Neural cell (in vitro differentiated cells): Measurements from ENCODE around the gene TOP3A. TPM values are rescaled to one million over a fixed set of nuclear protein-coding genes. Genes with fewer than 3 reads are reported as not detected.

ENCODE experiments used
- H2AFZ ChIP-seq: fragments of 200-600, 300-800 bp; sonication (generic), shearing (Covaris generic); 2 replicates; pipeline ENCODE4 v1.6.0; 2014; ENCODE audit warnings: low read depth, mild to moderate bottlenecking, antibody characterized with exemption, low read length, moderate library complexity
- H3F3A ChIP-seq: fragments of 200-600 bp; shearing (Covaris generic); 2 replicates; pipeline ENCODE4 v1.6.1; 2016; ENCODE audit warnings: mild to moderate bottlenecking, moderate library complexity, mixed read lengths, antibody characterized with exemption, low read length; ENCODE audit not compliant: insufficient read depth, poor library complexity, severe bottlenecking
- H3K27ac ChIP-seq: fragments of 200-600, 300-800 bp; sonication (generic), shearing (Covaris generic); 2 replicates; pipeline ENCODE4 v1.5.1; 2014; ENCODE audit warnings: mild to moderate bottlenecking, low read length, moderate library complexity
- H3K27me3 ChIP-seq: fragments of 300-800, 200-600 bp; sonication (generic), shearing (Covaris generic); 2 replicates; pipeline ENCODE4 v1.6.0; 2014; ENCODE audit warnings: mild to moderate bottlenecking, low read depth, low read length, moderate library complexity; ENCODE audit not compliant: insufficient read depth
- H3K36me3 ChIP-seq: fragments of 300-800, 200-600 bp; sonication (generic), shearing (Covaris generic); 2 replicates; pipeline ENCODE4 v1.5.1; 2014; ENCODE audit warnings: mild to moderate bottlenecking, antibody characterized with exemption, low read length, moderate library complexity; ENCODE audit not compliant: insufficient read depth
- H3K4me2 ChIP-seq: fragments of 300-800, 200-600 bp; sonication (generic), shearing (Covaris generic); 2 replicates; pipeline ENCODE4 v1.6.0; 2014; ENCODE audit warnings: mild to moderate bottlenecking, low read length
- H3K4me3 ChIP-seq: fragments of 300-800, 200-600 bp; sonication (generic), shearing (Covaris generic); 2 replicates; pipeline ENCODE4 v1.5.1; 2014; ENCODE audit warnings: mild to moderate bottlenecking, low read length, moderate library complexity
- H3K79me2 ChIP-seq: fragments of 200-600 bp; shearing (Covaris generic); replicated peaks from 2 replicates; pipeline ENCODE4 v1.6.0; 2014; ENCODE audit warnings: mild to moderate bottlenecking, low read length, moderate library complexity; ENCODE audit not compliant: insufficient read depth
- H3K9ac ChIP-seq: fragments of 300-800, 200-600 bp; sonication (generic), shearing (Covaris generic); 2 replicates; pipeline ENCODE4 v1.6.1; 2016; ENCODE audit warnings: mild to moderate bottlenecking, low read length, mixed read lengths
- H3K9me2 ChIP-seq: fragments of 200-600 bp; shearing (Covaris generic); 2 replicates; pipeline ENCODE4 v1.6.1; 2016; ENCODE audit warnings: mild to moderate bottlenecking, low read length, mixed read lengths; ENCODE audit not compliant: insufficient read depth
- H3K9me3 ChIP-seq: fragments of 200-600, 300-800 bp; sonication (generic), shearing (Covaris generic); 2 replicates; pipeline ENCODE4 v1.6.1; 2016; ENCODE audit warnings: mild to moderate bottlenecking, mixed run types, low read length, moderate library complexity, mixed read lengths
- H4K20me1 ChIP-seq: fragments of 200-600 bp; shearing (Covaris generic); 2 replicates; pipeline ENCODE4 v1.6.1; 2016; ENCODE audit warnings: mild to moderate bottlenecking, mixed run types; ENCODE audit not compliant: insufficient read depth
- EP300 ChIP-seq: fragments of 450-650 bp; conservative IDR thresholded peaks from 2 replicates; pipeline ENCODE4 v1.6.1; 2014; ENCODE audit warnings: antibody characterized with exemption, mild to moderate bottlenecking, moderate library complexity; ENCODE audit not compliant: poor library complexity, severe bottlenecking
- EZH2 ChIP-seq: fragments of 200-600, 300-800 bp; shearing (Covaris generic), sonication (generic); IDR thresholded peaks from 2 replicates; pipeline ENCODE4 v1.6.1; 2014; ENCODE audit warnings: antibody characterized with exemption, low read length, borderline replicate concordance, mild to moderate bottlenecking; ENCODE audit not compliant: insufficient read depth, poor library complexity, severe bottlenecking
- MXI1 ChIP-seq: fragments of 450-650 bp; conservative IDR thresholded peaks from 2 replicates; pipeline ENCODE4 v1.6.1; 2014; ENCODE audit warnings: antibody characterized with exemption, mild to moderate bottlenecking; ENCODE audit not compliant: poor library complexity, severe bottlenecking
- POLR2AphosphoS5 ChIP-seq: IDR thresholded peaks from 2 replicates; pipeline ENCODE4 v1.6.1; 2012
- RAD21 ChIP-seq: fragments of 450-650 bp; conservative IDR thresholded peaks from 2 replicates; pipeline ENCODE4 v1.6.1; 2014; ENCODE audit warnings: antibody characterized with exemption, mild to moderate bottlenecking, moderate library complexity
- SMC3 ChIP-seq: fragments of 450-650 bp; conservative IDR thresholded peaks from 2 replicates; pipeline ENCODE4 v1.6.1; 2014; ENCODE audit warnings: antibody characterized with exemption, mild to moderate bottlenecking, moderate library complexity; ENCODE audit not compliant: poor library complexity
- TAF1 ChIP-seq: IDR thresholded peaks from 2 replicates; pipeline ENCODE4 v1.6.1; 2012; ENCODE audit warnings: low read depth
- polyA plus RNA-seq: library from polyadenylated mRNA; depleted of rRNA; stranded (reverse); fragments of >200 nt; gene quantifications from 2 replicates; pipeline ENCODE4 v1.2.3, GENCODE V29; 2014
- TF ChIP-seq, protein P1 (sequence below): IDR thresholded peaks from 2 replicates; pipeline ENCODE4 v1.6.1; 2012; ENCODE audit warnings: borderline replicate concordance
- TF ChIP-seq, protein P2 (sequence below): fragments of 450-650 bp; IDR thresholded peaks from 2 replicates; pipeline ENCODE4 v1.5.1; 2014; ENCODE audit warnings: antibody characterized with exemption, mild to moderate bottlenecking, moderate library complexity; ENCODE audit not compliant: poor library complexity, severe bottlenecking

TOP3A gene
- polyA plus RNA-seq, 1 donor from 2014 or later = 31.9 TPM

DNA sequence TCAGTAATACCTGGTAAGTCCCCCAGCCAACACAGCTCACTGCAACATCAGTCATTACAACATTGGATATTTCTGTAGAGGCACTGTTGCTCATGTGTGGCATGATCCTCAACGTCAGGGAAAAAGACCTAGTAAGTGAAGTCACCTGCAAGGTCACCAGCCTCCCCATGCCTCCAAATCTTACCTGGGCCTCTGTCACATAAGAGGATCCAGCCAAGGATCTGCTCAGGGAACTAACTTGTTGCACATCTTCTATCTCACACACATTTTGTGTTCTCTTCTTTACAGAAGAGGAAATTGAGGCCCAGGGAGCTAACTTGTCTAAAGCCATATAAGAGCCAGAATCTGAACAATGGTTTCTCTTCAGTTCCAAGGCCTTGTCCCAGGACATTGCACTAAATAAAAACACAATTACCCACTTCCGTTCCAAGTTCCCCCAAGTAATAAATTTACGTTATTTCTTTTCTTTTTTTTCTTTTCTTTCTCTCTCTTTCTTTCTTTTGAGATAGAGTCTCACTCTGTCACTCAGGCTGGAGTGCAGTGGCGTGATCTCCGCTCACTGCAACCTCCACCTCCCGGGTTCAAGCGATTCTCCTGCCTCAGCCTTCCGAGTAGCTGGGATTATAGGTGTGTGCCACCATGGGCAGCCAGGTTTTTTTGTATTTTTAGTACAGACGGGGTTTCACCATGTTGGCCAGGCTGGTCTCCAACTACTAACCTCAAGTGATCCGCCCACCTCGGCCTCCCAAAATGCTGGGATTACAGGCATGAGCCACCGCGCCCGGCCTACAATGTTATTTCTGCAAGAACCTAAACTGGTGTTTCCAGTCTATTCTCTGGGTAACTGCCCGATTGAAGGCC lies 47.3 kb upstream of the TOP3A start:
- Histone ChIP-seq H3K9me2 (no peaks in the 10 kb centered on the region), H3K9ac (no peak overlapping the region), H3K27me3 (no peaks in the 10 kb centered on the region), H3K4me3 (peak overlapping the region; percentile 96), H3F3A (no peaks in the 10 kb centered on the region), H3K4me2 (no peak overlapping the region), H3K27ac (no peak overlapping the region), H3K79me2 (no peaks in the 10 kb centered on the region), H4K20me1 (no peaks in the 10 kb centered on the region), H3K9me3 (no peaks in the 10 kb centered on the region), H3K36me3 (no peaks in the 10 kb centered on the region), H2AFZ (no peak overlapping the region)
- TF ChIP-seq EZH2 = no peak
- TF ChIP-seq MXI1 = no peak
- TF ChIP-seq, protein P1, sequence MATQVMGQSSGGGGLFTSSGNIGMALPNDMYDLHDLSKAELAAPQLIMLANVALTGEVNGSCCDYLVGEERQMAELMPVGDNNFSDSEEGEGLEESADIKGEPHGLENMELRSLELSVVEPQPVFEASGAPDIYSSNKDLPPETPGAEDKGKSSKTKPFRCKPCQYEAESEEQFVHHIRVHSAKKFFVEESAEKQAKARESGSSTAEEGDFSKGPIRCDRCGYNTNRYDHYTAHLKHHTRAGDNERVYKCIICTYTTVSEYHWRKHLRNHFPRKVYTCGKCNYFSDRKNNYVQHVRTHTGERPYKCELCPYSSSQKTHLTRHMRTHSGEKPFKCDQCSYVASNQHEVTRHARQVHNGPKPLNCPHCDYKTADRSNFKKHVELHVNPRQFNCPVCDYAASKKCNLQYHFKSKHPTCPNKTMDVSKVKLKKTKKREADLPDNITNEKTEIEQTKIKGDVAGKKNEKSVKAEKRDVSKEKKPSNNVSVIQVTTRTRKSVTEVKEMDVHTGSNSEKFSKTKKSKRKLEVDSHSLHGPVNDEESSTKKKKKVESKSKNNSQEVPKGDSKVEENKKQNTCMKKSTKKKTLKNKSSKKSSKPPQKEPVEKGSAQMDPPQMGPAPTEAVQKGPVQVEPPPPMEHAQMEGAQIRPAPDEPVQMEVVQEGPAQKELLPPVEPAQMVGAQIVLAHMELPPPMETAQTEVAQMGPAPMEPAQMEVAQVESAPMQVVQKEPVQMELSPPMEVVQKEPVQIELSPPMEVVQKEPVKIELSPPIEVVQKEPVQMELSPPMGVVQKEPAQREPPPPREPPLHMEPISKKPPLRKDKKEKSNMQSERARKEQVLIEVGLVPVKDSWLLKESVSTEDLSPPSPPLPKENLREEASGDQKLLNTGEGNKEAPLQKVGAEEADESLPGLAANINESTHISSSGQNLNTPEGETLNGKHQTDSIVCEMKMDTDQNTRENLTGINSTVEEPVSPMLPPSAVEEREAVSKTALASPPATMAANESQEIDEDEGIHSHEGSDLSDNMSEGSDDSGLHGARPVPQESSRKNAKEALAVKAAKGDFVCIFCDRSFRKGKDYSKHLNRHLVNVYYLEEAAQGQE = no peak
- no peak for TF ChIP-seq POLR2AphosphoS5
- TF ChIP-seq, protein P2, sequence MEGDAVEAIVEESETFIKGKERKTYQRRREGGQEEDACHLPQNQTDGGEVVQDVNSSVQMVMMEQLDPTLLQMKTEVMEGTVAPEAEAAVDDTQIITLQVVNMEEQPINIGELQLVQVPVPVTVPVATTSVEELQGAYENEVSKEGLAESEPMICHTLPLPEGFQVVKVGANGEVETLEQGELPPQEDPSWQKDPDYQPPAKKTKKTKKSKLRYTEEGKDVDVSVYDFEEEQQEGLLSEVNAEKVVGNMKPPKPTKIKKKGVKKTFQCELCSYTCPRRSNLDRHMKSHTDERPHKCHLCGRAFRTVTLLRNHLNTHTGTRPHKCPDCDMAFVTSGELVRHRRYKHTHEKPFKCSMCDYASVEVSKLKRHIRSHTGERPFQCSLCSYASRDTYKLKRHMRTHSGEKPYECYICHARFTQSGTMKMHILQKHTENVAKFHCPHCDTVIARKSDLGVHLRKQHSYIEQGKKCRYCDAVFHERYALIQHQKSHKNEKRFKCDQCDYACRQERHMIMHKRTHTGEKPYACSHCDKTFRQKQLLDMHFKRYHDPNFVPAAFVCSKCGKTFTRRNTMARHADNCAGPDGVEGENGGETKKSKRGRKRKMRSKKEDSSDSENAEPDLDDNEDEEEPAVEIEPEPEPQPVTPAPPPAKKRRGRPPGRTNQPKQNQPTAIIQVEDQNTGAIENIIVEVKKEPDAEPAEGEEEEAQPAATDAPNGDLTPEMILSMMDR = no peak
- no peak for TF ChIP-seq SMC3

DNA sequence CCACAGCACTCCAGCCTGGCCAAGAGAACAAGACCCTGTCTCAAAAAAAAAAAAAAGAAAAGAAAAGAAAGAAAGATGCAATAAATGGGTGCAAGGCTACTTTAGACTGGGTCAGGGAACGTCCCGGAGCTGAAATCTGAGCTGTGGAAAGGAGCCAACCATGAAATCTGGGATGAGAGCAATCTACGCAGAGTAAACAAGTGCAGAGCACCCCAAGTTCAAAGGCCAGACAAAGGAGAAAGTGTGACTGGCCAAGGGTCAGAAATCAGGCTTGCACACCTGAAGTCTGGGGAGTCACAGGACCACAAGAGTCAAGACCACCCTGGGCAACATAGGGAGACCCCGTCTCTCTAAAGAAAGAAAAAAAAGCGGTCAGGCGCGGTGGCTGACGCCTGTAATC lies 45.7 kb upstream of the TOP3A start:
- no peak overlapping the region for H3K4me2 ChIP-seq
- no peaks in the 10 kb centered on the region for H4K20me1 ChIP-seq
- no peaks in the 10 kb centered on the region for H3K9me2 ChIP-seq
- TF ChIP-seq, protein P1 = no peak
- TF ChIP-seq TAF1 = no peak
- no peak for TF ChIP-seq SMC3
- TF ChIP-seq RAD21 = no peak
- TF ChIP-seq EZH2 = no peak
- TF ChIP-seq EP300 = no peak
- H3K79me2 ChIP-seq = no peaks in the 10 kb centered on the region
- no peak overlapping the region for H3K27ac ChIP-seq
- no peaks in the 10 kb centered on the region for H3K27me3 ChIP-seq
- no peaks in the 10 kb centered on the region for H3F3A ChIP-seq
- H2AFZ ChIP-seq = no peak overlapping the region
- no peaks in the 10 kb centered on the region for H3K9me3 ChIP-seq
- no peaks in the 10 kb centered on the region for H3K36me3 ChIP-seq
- H3K9ac ChIP-seq = no peak overlapping the region
- no peak overlapping the region for H3K4me3 ChIP-seq
